RWPE2 (cell line): ENCODE measurements around the gene PAX1.

Source experiments
- ATAC-seq: fragments of 200-7000 bp; cut with Tn5 transposase; 3 replicates; pipeline ENCODE4 v1.9.1; 2021; ENCODE audit warnings: low read depth
- DNase-seq: peaks from one replicate; pipeline ENCODE4 v3.0.0-alpha.2; 2020; ENCODE audit warnings: low spot score
- H3K27ac ChIP-seq: fragments of 450-650 bp; 2 replicates; pipeline ENCODE4 v1.5.1; 2017; ENCODE audit warnings: mild to moderate bottlenecking; ENCODE audit not compliant: poor library complexity, severe bottlenecking
- H3K27me3 ChIP-seq: fragments of 250-450 bp; sonication (Bioruptor Pico); 2 replicates; pipeline ENCODE4 v1.5.1; 2021; ENCODE audit warnings: mild to moderate bottlenecking, moderate library complexity; ENCODE audit not compliant: insufficient read depth, poor library complexity, severe bottlenecking
- H3K36me3 ChIP-seq: fragments of 250-450 bp; sonication (Bioruptor Pico); 2 replicates; pipeline ENCODE4 v1.5.1; 2020; ENCODE audit warnings: low read depth, mild to moderate bottlenecking, moderate library complexity
- H3K4me1 ChIP-seq: fragments of 250-450 bp; sonication (Bioruptor Pico); 2 replicates; pipeline ENCODE4 v1.5.1; 2021; ENCODE audit warnings: mild to moderate bottlenecking, moderate library complexity; ENCODE audit not compliant: insufficient read depth, poor library complexity, severe bottlenecking
- H3K4me3 ChIP-seq: fragments of 250-450 bp; sonication (Bioruptor Pico); 2 replicates; pipeline ENCODE4 v1.5.1; 2021; ENCODE audit warnings: mild to moderate bottlenecking, moderate library complexity; ENCODE audit not compliant: severe bottlenecking
- H3K9me3 ChIP-seq: fragments of 250-450 bp; sonication (Bioruptor Pico); 2 replicates; pipeline ENCODE4 v1.5.1; 2021; ENCODE audit warnings: mild to moderate bottlenecking, moderate library complexity; ENCODE audit not compliant: severe bottlenecking
- TF ChIP-seq, protein P1 (sequence below): fragments of 450-650 bp; IDR thresholded peaks from one replicate; pipeline ENCODE4 v1.5.1; 2017; ENCODE audit warnings: mild to moderate bottlenecking, moderate library complexity; ENCODE audit not compliant: poor library complexity, severe bottlenecking

Gene PAX1

GRCh38 chr20:21681234-21681921 is 24.1 kb upstream of the PAX1 start:
- ATAC-seq (peak; percentile 35; the same call in 1 of the 3 replicates), DNase-seq (no peak)
- Histone ChIP-seq H3K9me3 (no peaks in the 10 kb centered on the region), H3K4me3 (no peak overlapping the region), H3K36me3 (no peaks in the 10 kb centered on the region), H3K4me1 (no peaks in the 10 kb centered on the region), H3K27me3 (no peaks in the 10 kb centered on the region), H3K27ac (no peak overlapping the region)
- TF ChIP-seq, protein P1, sequence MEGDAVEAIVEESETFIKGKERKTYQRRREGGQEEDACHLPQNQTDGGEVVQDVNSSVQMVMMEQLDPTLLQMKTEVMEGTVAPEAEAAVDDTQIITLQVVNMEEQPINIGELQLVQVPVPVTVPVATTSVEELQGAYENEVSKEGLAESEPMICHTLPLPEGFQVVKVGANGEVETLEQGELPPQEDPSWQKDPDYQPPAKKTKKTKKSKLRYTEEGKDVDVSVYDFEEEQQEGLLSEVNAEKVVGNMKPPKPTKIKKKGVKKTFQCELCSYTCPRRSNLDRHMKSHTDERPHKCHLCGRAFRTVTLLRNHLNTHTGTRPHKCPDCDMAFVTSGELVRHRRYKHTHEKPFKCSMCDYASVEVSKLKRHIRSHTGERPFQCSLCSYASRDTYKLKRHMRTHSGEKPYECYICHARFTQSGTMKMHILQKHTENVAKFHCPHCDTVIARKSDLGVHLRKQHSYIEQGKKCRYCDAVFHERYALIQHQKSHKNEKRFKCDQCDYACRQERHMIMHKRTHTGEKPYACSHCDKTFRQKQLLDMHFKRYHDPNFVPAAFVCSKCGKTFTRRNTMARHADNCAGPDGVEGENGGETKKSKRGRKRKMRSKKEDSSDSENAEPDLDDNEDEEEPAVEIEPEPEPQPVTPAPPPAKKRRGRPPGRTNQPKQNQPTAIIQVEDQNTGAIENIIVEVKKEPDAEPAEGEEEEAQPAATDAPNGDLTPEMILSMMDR, result no peak

DNA sequence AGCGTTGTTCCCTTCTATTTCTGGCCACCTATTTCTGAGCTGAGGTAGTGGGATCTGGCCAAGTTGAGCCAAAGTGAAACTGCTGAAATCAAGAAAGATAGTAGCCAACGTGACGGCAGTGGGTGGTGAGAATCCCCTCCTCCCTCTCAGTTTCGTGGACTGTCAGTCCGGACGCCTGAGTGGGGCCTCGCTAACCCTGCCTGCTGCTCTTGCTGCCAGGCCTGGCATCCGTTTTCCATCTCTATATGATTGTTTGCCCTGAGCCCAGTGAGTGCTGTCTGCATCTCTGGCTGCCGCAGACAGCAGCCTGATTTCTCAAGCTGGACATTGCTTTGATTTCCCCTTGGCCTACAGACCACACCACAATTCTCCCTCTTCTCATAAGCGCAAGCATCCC is 23.5 kb upstream of the PAX1 start:
- Histone ChIP-seq H3K4me3 (no peak overlapping the region), H3K27ac (no peak overlapping the region), H3K27me3 (no peaks in the 10 kb centered on the region), H3K4me1 (no peaks in the 10 kb centered on the region), H3K9me3 (no peaks in the 10 kb centered on the region), H3K36me3 (no peaks in the 10 kb centered on the region)
- TF ChIP-seq, protein P1, result no peak
- ATAC-seq (no peak), DNase-seq (no peak)

GRCh38 chr20:21682521-21682954 is 22.9 kb upstream of the PAX1 start:
- no peaks in the 10 kb centered on the region for H3K36me3 ChIP-seq
- H3K27me3 ChIP-seq, result no peaks in the 10 kb centered on the region
- peak; percentile 45; the same call in 2 of the 3 replicates for ATAC-seq
- TF ChIP-seq, protein P1, result no peak
- H3K9me3 ChIP-seq, result no peaks in the 10 kb centered on the region
- H3K4me1 ChIP-seq, result no peaks in the 10 kb centered on the region
- H3K4me3 ChIP-seq, result no peak overlapping the region
- DNase-seq, result no peak
- no peak overlapping the region for H3K27ac ChIP-seq

- DNase-seq, result no peak
- ATAC-seq, result no peak
- Histone ChIP-seq H3K4me1 (no peaks in the 10 kb centered on the region), H3K9me3 (no peaks in the 10 kb centered on the region), H3K27me3 (peaks cover 3% of the 10 kb centered on the region), H3K27ac (no peak overlapping the region), H3K4me3 (no peak overlapping the region), H3K36me3 (no peaks in the 10 kb centered on the region)
- TF ChIP-seq, protein P1, result no peak
These were observed 20.8 kb upstream of the PAX1 start for GRCh38 chr20:21684671-21685070.

DNA sequence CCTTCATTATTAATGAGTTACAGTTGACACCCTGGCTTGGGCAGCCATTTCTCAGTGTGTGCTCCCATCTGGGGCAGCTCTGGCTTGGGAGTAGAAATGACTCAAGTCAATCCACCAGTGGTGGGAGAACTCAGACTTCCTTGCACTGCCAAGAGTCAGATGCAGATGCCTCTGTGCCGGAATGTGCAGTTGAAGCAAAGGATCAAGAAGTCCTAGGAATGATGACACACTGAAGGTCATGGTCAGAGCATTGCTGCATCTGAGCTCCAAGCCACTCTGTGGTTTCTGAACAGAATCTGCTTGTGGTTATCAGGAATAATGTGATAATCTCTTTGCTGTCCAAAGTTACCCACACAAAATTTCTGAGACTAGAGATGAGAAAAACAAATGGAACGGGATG is 19.5 kb upstream of the PAX1 start:
- DNase-seq, result no peak
- Histone ChIP-seq H3K27ac (no peak overlapping the region), H3K4me3 (no peak overlapping the region), H3K27me3 (peaks cover 3% of the 10 kb centered on the region), H3K4me1 (no peaks in the 10 kb centered on the region), H3K9me3 (no peaks in the 10 kb centered on the region), H3K36me3 (no peaks in the 10 kb centered on the region)
- no peak for ATAC-seq
- TF ChIP-seq, protein P1, result no peak
